Gastrocnemius medialis (tissue), 4 donors: Measurements from ENCODE around the gene DYNLRB1.

Experiments
- CTCF ChIP-seq, 5 experiments: fragments of 450-650 bp in 3 of 5; fragments of 200-600 bp in 2 of 5; sonication (generic) in 2 of 5; IDR thresholded peaks in 4 of 5; conservative IDR thresholded peaks in 1 of 5; 1 replicate in 4 of 5; 2 replicates in 1 of 5; pipeline ENCODE4 v1.5.1; 2016 to 2019; ENCODE audit warnings: antibody characterized with exemption in 5 of 5, mild to moderate bottlenecking in 3 of 5, moderate library complexity in 3 of 5
- POLR2A ChIP-seq, 2 donors: fragments of 450-650 bp; IDR thresholded peaks; one replicate each; pipeline ENCODE4 v1.6.1; 2017; ENCODE audit warnings: antibody characterized with exemption in 2 of 2, mild to moderate bottlenecking in 2 of 2, moderate library complexity in 2 of 2

- TF ChIP-seq CTCF (IDR thresholded peaks at IDR 0.05 in 4 of 5, conservative IDR thresholded peaks at IDR 0.05 in 1 of 5) (no peak), POLR2A (IDR thresholded peaks at IDR 0.05) (no peak)
Measured at GRCh38 chr20:34500823-34501222, 15.4 kb upstream of the DYNLRB1 start.
